Kidney capillary endothelial cell (primary cell): ENCODE data around the gene RECK.
"Not testable (repeated sequence)": the region's sequence is repeated elsewhere in the genome, so short reads cannot be mapped to it uniquely, and the experiment has no call there.

ENCODE experiments used
- DNase-seq: peaks from one replicate; pipeline ENCODE4 v3.0.0-alpha.2; 2018; ENCODE audit warnings: low spot score

The RECK gene

GRCh38 chr9:36036780-36037548 lies at the start of gene RECK:
TSS of gene RECK (plus strand) at chr9:36036913. CDS start at chr9:36036999, 86 bp downstream.
- peak; percentile 68 for DNase-seq

GRCh38 chr9:35990155-35990554 lies 46.6 kb upstream of the RECK start:
- no peak for DNase-seq

- not testable (repeated sequence) for DNase-seq
These were observed 43.6 kb upstream of the RECK start for GRCh38 chr9:35993136-35993535.

GRCh38 chr9:35993976-35994720 lies 42.6 kb upstream of the RECK start:
- no peak for DNase-seq

GRCh38 chr9:35994959-35995358 lies 41.8 kb upstream of the RECK start:
- DNase-seq, result no peak

- DNase-seq, result no peak
These were observed 40.2 kb upstream of the RECK start for GRCh38 chr9:35996358-35996970.

GRCh38 chr9:35997016-35997415 lies 39.7 kb upstream of the RECK start:
- DNase-seq, result not testable (repeated sequence)

- no peak for DNase-seq
These were observed 38.4 kb upstream of the RECK start for GRCh38 chr9:35998333-35998732.

GRCh38 chr9:36005891-36006290 lies 30.8 kb upstream of the RECK start:
- DNase-seq, result no peak

GRCh38 chr9:36006549-36007315 lies 30.0 kb upstream of the RECK start:
- DNase-seq, result no peak

- DNase-seq, result no peak
These were observed 29.4 kb upstream of the RECK start for GRCh38 chr9:36007316-36007708.

GRCh38 chr9:36007852-36008251 lies 28.9 kb upstream of the RECK start:
- DNase-seq, result no peak

GRCh38 chr9:36008774-36009300 lies 27.9 kb upstream of the RECK start:
- peak; percentile 77 for DNase-seq

GRCh38 chr9:36011379-36011778 lies 25.3 kb upstream of the RECK start:
- DNase-seq, result no peak

GRCh38 chr9:36017278-36017677 lies 19.4 kb upstream of the RECK start:
- DNase-seq, result no peak

GRCh38 chr9:36018129-36018528 lies 18.6 kb upstream of the RECK start:
- DNase-seq, result no peak

- no peak for DNase-seq
These were observed 17.6 kb upstream of the RECK start for GRCh38 chr9:36018891-36019720.

- no peak for DNase-seq
These were observed 14.7 kb upstream of the RECK start for GRCh38 chr9:36021968-36022367.

GRCh38 chr9:36023260-36024048 lies 13.3 kb upstream of the RECK start:
- DNase-seq, result no peak

- DNase-seq, result no peak
These were observed 11.0 kb upstream of the RECK start for GRCh38 chr9:36025746-36026145.
